HG03135 (cell line): Measurements from ENCODE around the gene COQ8B.
"Not testable (repeated sequence)": the region's sequence is repeated elsewhere in the genome, so short reads cannot be mapped to it uniquely, and the experiment has no call there.

Experiments
- ATAC-seq: cut with Tn5 transposase; IDR thresholded peaks from one replicate; pipeline ENCODE4 v1.9.1; 2021; ENCODE audit warnings: mild to moderate bottlenecking, moderate library complexity; ENCODE audit not compliant: unreplicated experiment

The COQ8B gene

GRCh38 chr19:40672573-40673299 lies 44.0 kb downstream of the COQ8B start:
- ATAC-seq: no peak

GRCh38 chr19:40672038-40672437 lies 44.6 kb downstream of the COQ8B start:
- ATAC-seq: no peak

GRCh38 chr19:40671404-40671803 lies 45.3 kb downstream of the COQ8B start:
- ATAC-seq: no peak

- ATAC-seq: no peak
These were observed 47.6 kb downstream of the COQ8B start for GRCh38 chr19:40668991-40669614.

GRCh38 chr19:40667602-40668001 lies 49.1 kb downstream of the COQ8B start:
- no peak for ATAC-seq

GRCh38 chr19:40666803-40667438 lies 49.8 kb downstream of the COQ8B start:
- no peak for ATAC-seq

- ATAC-seq: no peak
These were observed 52.7 kb downstream of the COQ8B start for GRCh38 chr19:40663695-40664692.

- peak; percentile 82 for ATAC-seq
These were observed 53.6 kb downstream of the COQ8B start for GRCh38 chr19:40662925-40663694.

- ATAC-seq: no peak
These were observed 55.1 kb downstream of the COQ8B start for GRCh38 chr19:40661616-40662015.

GRCh38 chr19:40659566-40659965 lies 57.1 kb downstream of the COQ8B start:
- no peak for ATAC-seq

GRCh38 chr19:40659116-40659515 lies 57.6 kb downstream of the COQ8B start:
- ATAC-seq: no peak

GRCh38 chr19:40658031-40658430 lies 58.7 kb downstream of the COQ8B start:
- no peak for ATAC-seq

GRCh38 chr19:40655684-40656083 lies 61.0 kb downstream of the COQ8B start:
- not testable (repeated sequence) for ATAC-seq

GRCh38 chr19:40652303-40652702 lies 64.4 kb downstream of the COQ8B start:
- not testable (repeated sequence) for ATAC-seq

GRCh38 chr19:40650749-40651305 lies 65.9 kb downstream of the COQ8B start:
- ATAC-seq: no peak

- not testable (repeated sequence) for ATAC-seq
These were observed 66.6 kb downstream of the COQ8B start for GRCh38 chr19:40649903-40650675.

- ATAC-seq: no peak
These were observed 69.9 kb downstream of the COQ8B start for GRCh38 chr19:40646743-40647254.

GRCh38 chr19:40642757-40643305 lies 73.9 kb downstream of the COQ8B start:
- ATAC-seq: no peak
